ENCODE data around the gene TMEM91. TPM values are rescaled to one million over a fixed set of nuclear protein-coding genes. Genes with fewer than 3 reads are reported as not detected.

The TMEM91 gene
- total RNA-seq, 1 donor from 2014 or later: 52.6 TPM

DNA sequence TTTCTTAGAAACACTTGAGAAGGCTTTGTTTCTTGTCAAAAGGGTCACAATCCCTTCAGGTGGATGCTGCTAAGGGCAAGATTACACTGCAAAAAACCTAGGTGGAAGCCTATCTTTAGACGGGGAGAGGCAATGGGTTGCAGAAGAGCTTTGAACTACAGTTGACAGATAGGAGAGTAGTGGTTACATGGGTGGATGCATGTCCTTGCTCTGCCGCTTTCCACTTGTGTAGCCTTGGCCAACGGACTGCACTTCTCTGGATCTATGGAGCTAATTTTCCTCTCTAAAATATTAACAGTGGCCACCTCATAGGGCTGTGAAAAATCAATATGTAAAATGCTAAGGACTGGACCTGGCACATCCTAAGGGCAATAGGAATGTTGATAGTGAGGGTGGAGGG lies 22.3 kb downstream of the TMEM91 start:
- Mint-ChIP-seq H3K9me3 (ENCODE audit: unreplicated experiment) (peaks cover 11% of the 10 kb centered on the region), H3K4me1 (ENCODE audit: low read depth, unreplicated experiment) (peaks cover 20% of the 10 kb centered on the region), H3K27ac (ENCODE audit: unreplicated experiment) (peak overlapping the region; percentile 99), H3K36me3 (ENCODE audit: unreplicated experiment) (no peaks in the 10 kb centered on the region), H3K4me3 (ENCODE audit: unreplicated experiment) (peak overlapping the region; percentile 97), H3K27me3 (ENCODE audit: unreplicated experiment) (peaks cover 6% of the 10 kb centered on the region)
- no peak for DNase-seq
- TF ChIP-seq, protein P1, sequence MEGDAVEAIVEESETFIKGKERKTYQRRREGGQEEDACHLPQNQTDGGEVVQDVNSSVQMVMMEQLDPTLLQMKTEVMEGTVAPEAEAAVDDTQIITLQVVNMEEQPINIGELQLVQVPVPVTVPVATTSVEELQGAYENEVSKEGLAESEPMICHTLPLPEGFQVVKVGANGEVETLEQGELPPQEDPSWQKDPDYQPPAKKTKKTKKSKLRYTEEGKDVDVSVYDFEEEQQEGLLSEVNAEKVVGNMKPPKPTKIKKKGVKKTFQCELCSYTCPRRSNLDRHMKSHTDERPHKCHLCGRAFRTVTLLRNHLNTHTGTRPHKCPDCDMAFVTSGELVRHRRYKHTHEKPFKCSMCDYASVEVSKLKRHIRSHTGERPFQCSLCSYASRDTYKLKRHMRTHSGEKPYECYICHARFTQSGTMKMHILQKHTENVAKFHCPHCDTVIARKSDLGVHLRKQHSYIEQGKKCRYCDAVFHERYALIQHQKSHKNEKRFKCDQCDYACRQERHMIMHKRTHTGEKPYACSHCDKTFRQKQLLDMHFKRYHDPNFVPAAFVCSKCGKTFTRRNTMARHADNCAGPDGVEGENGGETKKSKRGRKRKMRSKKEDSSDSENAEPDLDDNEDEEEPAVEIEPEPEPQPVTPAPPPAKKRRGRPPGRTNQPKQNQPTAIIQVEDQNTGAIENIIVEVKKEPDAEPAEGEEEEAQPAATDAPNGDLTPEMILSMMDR (IDR thresholded peaks at IDR 0.05; ENCODE audit: partially characterized antibody, unreplicated experiment): no peak

DNA sequence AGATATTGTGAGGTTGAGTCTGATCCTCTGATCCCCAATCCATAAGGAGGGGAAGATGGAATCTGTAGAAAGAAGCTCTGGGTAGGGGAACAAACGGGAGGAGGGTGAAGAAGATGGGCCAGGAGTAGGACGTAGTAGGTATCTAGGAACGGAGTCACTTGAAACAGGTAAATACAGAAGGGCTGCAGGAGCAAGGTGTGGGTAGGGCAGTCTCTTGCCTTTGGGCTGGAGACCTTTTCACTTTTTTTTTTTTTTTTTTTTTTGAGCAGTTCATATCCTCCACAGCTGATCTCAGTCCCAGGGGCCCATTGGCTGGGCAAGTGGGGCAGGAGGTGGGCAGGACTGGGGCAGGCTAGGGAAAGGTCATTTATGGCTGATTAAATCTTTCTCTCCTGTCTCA lies 22.8 kb downstream of the TMEM91 start:
- TF ChIP-seq, protein P1 (IDR thresholded peaks at IDR 0.05; ENCODE audit: partially characterized antibody, unreplicated experiment): no peak
- peaks cover 9% of the 10 kb centered on the region for H3K9me3 Mint-ChIP-seq (ENCODE audit: unreplicated experiment)
- H3K27ac Mint-ChIP-seq (ENCODE audit: unreplicated experiment): peak overlapping the region; percentile 99
- H3K36me3 Mint-ChIP-seq (ENCODE audit: unreplicated experiment): no peaks in the 10 kb centered on the region
- DNase-seq: no peak
- peak overlapping the region; percentile 97 for H3K4me3 Mint-ChIP-seq (ENCODE audit: unreplicated experiment)
- H3K27me3 Mint-ChIP-seq (ENCODE audit: unreplicated experiment): peaks cover 6% of the 10 kb centered on the region
- peaks cover 20% of the 10 kb centered on the region for H3K4me1 Mint-ChIP-seq (ENCODE audit: low read depth, unreplicated experiment)

DNA sequence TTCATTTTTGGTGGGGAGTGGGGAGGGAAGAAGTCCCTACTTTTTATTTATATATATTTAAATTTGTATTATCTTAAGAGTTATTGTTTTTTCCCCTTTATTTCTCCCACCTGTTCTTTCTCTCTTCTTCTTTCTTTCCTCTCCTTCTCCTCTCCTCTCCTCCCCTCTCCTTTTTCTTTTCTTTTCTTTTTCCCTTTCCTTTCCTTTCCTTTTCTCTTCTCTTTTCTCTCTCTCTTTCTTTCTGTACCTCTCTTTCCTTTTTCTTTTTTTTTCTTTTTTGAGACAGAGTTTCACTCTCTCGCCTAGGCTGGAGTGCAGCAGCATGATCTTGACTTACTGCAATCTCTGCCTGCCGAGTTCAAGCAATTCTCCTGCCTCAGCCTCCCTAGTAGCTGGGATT lies 23.2 kb downstream of the TMEM91 start:
- TF ChIP-seq, protein P1 (IDR thresholded peaks at IDR 0.05; ENCODE audit: partially characterized antibody, unreplicated experiment): no peak
- no peak for DNase-seq
- Mint-ChIP-seq H3K4me1 (ENCODE audit: low read depth, unreplicated experiment) (peaks cover 20% of the 10 kb centered on the region), H3K36me3 (ENCODE audit: unreplicated experiment) (no peaks in the 10 kb centered on the region), H3K9me3 (ENCODE audit: unreplicated experiment) (peaks cover 9% of the 10 kb centered on the region), H3K27ac (ENCODE audit: unreplicated experiment) (no peak overlapping the region), H3K27me3 (ENCODE audit: unreplicated experiment) (peaks cover 6% of the 10 kb centered on the region), H3K4me3 (ENCODE audit: unreplicated experiment) (peak overlapping the region; percentile 45)

DNA sequence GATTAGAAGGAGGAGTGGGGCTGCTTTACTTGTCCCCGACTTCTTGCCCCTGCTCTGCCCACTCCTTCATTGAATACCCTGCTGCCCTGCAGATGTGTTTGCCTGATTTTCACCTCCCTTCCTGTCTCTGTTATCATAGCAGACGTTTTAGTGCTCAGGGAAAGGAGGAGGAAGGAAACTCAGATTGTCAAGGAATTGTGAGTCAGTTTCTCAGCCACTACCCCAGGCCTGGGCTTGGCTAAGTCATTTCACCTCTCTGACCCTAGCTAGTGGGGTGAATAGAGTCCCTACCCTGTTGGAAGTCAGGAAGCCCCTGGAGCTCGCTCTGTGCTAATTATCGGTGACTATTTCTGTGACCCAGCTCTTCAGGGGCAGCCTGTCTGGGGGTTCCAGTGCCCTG lies 25.1 kb downstream of the TMEM91 start:
- Mint-ChIP-seq H3K36me3 (ENCODE audit: unreplicated experiment) (no peaks in the 10 kb centered on the region), H3K9me3 (ENCODE audit: unreplicated experiment) (peaks cover 8% of the 10 kb centered on the region), H3K27me3 (ENCODE audit: unreplicated experiment) (peaks cover 6% of the 10 kb centered on the region), H3K4me1 (ENCODE audit: low read depth, unreplicated experiment) (peaks cover 13% of the 10 kb centered on the region), H3K4me3 (ENCODE audit: unreplicated experiment) (no peak overlapping the region), H3K27ac (ENCODE audit: unreplicated experiment) (no peak overlapping the region)
- DNase-seq: no peak
- TF ChIP-seq, protein P1 (IDR thresholded peaks at IDR 0.05; ENCODE audit: partially characterized antibody, unreplicated experiment): no peak

DNA sequence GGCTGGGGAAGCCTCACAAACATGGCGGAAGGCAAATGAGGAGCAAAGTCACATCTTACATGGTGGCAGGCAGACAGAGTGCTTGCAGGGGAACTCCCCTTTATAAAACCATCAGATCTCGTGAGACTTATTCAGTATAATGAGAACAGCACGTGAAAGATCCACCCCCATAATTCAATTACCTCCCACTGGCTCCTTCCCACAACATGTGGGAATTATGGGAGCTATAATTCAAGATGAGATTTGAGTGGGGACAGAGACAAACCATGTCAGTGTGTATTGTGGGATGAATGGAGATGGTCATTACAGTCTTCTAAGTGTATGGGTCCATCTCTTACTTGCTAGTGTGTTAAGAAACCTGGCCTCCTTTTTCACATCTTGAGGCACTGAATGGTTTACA lies 25.7 kb downstream of the TMEM91 start:
- DNase-seq: no peak
- Mint-ChIP-seq H3K9me3 (ENCODE audit: unreplicated experiment) (peaks cover 7% of the 10 kb centered on the region), H3K27me3 (ENCODE audit: unreplicated experiment) (peaks cover 6% of the 10 kb centered on the region), H3K36me3 (ENCODE audit: unreplicated experiment) (no peaks in the 10 kb centered on the region), H3K4me1 (ENCODE audit: low read depth, unreplicated experiment) (peaks cover 12% of the 10 kb centered on the region), H3K4me3 (ENCODE audit: unreplicated experiment) (no peak overlapping the region), H3K27ac (ENCODE audit: unreplicated experiment) (no peak overlapping the region)
- TF ChIP-seq, protein P1 (IDR thresholded peaks at IDR 0.05; ENCODE audit: partially characterized antibody, unreplicated experiment): no peak

Data from glutamatergic neuron (in vitro differentiated cells).